ENCODE measurements around the gene SPATA6. TPM values are rescaled to one million over a fixed set of nuclear protein-coding genes. Genes with fewer than 3 reads are reported as not detected.

Gene SPATA6
- total and polyA plus RNA-seq, 2 donors (not counting 1 experiment from before 2014, with no cell fraction given): 1.9 to 6.7 TPM

GRCh38 chr1:48499211-48499735 lies 27.3 kb upstream of the SPATA6 start:
- Histone ChIP-seq H3K4me1 (ENCODE audit: control insufficient read depth in 2 of 2, insufficient read depth in 2 of 2, low read length in 2 of 2) (peaks cover 0 to 5% of the 10 kb centered on the region in 2 donors), H3K27ac (ENCODE audit: low read length in 2 of 2) (no peak overlapping the region), H3K4me3 (ENCODE audit: control extremely low read depth in 1 of 5, extremely low read depth in 1 of 5, insufficient read depth in 1 of 5, low read depth in 2 of 5, low read length in 4 of 5) (no peak overlapping the region), H3K4me2 (replicated peaks; ENCODE audit: low read depth, low read length, poor library complexity, severe bottlenecking) (no peak overlapping the region), H3K27me3 (replicated peaks in 1 of 4; ENCODE audit: control extremely low read depth in 1 of 4, control insufficient read depth in 3 of 4, insufficient read depth in 4 of 4, low read length in 3 of 4) (no peaks in the 10 kb centered on the region), H3K36me3 (replicated peaks in 1 of 2; ENCODE audit: control extremely low read depth in 1 of 2, control insufficient read depth in 1 of 2, extremely low read depth in 1 of 2, insufficient read depth in 2 of 2, low read length in 1 of 2) (no peaks in the 10 kb centered on the region), H3K9me3 (ENCODE audit: control extremely low read depth in 1 of 3, control insufficient read depth in 2 of 3, insufficient read depth in 1 of 3, low read length in 2 of 3) (no peaks in the 10 kb centered on the region), H4K20me1 (ENCODE audit: control insufficient read depth, insufficient read depth, low read length, poor library complexity, severe bottlenecking) (no peaks in the 10 kb centered on the region), H2AFZ (ENCODE audit: insufficient read depth, low read depth, low read length, poor library complexity, severe bottlenecking) (no peak overlapping the region), H3K9ac (ENCODE audit: low read length) (no peak overlapping the region), H3K79me2 (ENCODE audit: control insufficient read depth, insufficient read depth, low read length) (no peaks in the 10 kb centered on the region)
- Mint-ChIP-seq H3K4me3 (no peak overlapping the region), H3K9me3 (ENCODE audit: insufficient read depth) (no peaks in the 10 kb centered on the region), H3K27me3 (peaks cover 9% of the 10 kb centered on the region), H3K4me1 (peaks cover 4% of the 10 kb centered on the region), H3K27ac (no peak overlapping the region)
- no peak for ATAC-seq (ENCODE audit: low read depth)
- TF ChIP-seq CTCF (IDR thresholded peaks at IDR 0.05) (no peak), EZH2 (IDR thresholded peaks at IDR 0.05; ENCODE audit: borderline replicate concordance, insufficient read depth, low read depth, low read length, poor library complexity, severe bottlenecking) (no peak)
- no CpG with 5 or more reads among the region's 8 CpGs for WGBS (ENCODE audit: insufficient coverage)
- POLR2A ChIA-PET: no interaction called here
- CTCF ChIA-PET: interaction anchor here (1.0 to 4.8 kb wide), 7 partner anchors 8 to 393 kb away, joined by 3 to 41 read pairs (median 4); no protein-coding TSS in a partner anchor
- DNase-seq: no peak
- intact Hi-C loops (cut with micrococcal nuclease): no loop called here

- H3K9ac ChIP-seq (ENCODE audit: low read length): no peak overlapping the region
- peak; percentile 93 for TF ChIP-seq CTCF (IDR thresholded peaks at IDR 0.05)
- no peak for TF ChIP-seq EZH2 (IDR thresholded peaks at IDR 0.05; ENCODE audit: borderline replicate concordance, insufficient read depth, low read depth, low read length, poor library complexity, severe bottlenecking)
- Mint-ChIP-seq H3K4me1 (peaks cover 4% of the 10 kb centered on the region), H3K4me3 (no peak overlapping the region), H3K27ac (no peak overlapping the region), H3K27me3 (peaks cover 12% of the 10 kb centered on the region), H3K9me3 (ENCODE audit: insufficient read depth) (no peaks in the 10 kb centered on the region)
- peak overlapping the region; percentile 8 for H2AFZ ChIP-seq (ENCODE audit: insufficient read depth, low read depth, low read length, poor library complexity, severe bottlenecking)
- DNase-seq (peak; percentile 68), ATAC-seq (ENCODE audit: low read depth) (peak; percentile 62)
- no peaks in the 10 kb centered on the region for H4K20me1 ChIP-seq (ENCODE audit: control insufficient read depth, insufficient read depth, low read length, poor library complexity, severe bottlenecking)
- peaks cover 0 to 5% of the 10 kb centered on the region in 2 donors for H3K4me1 ChIP-seq (ENCODE audit: control insufficient read depth in 2 of 2, insufficient read depth in 2 of 2, low read length in 2 of 2)
- no peak overlapping the region for H3K4me3 ChIP-seq (ENCODE audit: control extremely low read depth in 1 of 5, extremely low read depth in 1 of 5, insufficient read depth in 1 of 5, low read depth in 2 of 5, low read length in 4 of 5)
- no peaks in the 10 kb centered on the region for H3K27me3 ChIP-seq (replicated peaks in 1 of 4; ENCODE audit: control extremely low read depth in 1 of 4, control insufficient read depth in 3 of 4, insufficient read depth in 4 of 4, low read length in 3 of 4)
- peak overlapping the region; percentile 25 for H3K4me2 ChIP-seq (replicated peaks; ENCODE audit: low read depth, low read length, poor library complexity, severe bottlenecking)
- 21% methylated on average over 12 of the region's 15 CpGs for WGBS (ENCODE audit: insufficient coverage)
- POLR2A ChIA-PET: no interaction called here
- H3K9me3 ChIP-seq (ENCODE audit: control extremely low read depth in 1 of 3, control insufficient read depth in 2 of 3, insufficient read depth in 1 of 3, low read length in 2 of 3): no peaks in the 10 kb centered on the region
- no peak overlapping the region for H3K27ac ChIP-seq (ENCODE audit: low read length in 2 of 2)
- no peaks in the 10 kb centered on the region for H3K79me2 ChIP-seq (ENCODE audit: control insufficient read depth, insufficient read depth, low read length)
- H3K36me3 ChIP-seq (replicated peaks in 1 of 2; ENCODE audit: control extremely low read depth in 1 of 2, control insufficient read depth in 1 of 2, extremely low read depth in 1 of 2, insufficient read depth in 2 of 2, low read length in 1 of 2): no peaks in the 10 kb centered on the region
- CTCF ChIA-PET: interaction anchor here (0.6 to 4.8 kb wide), 18 partner anchors 9 to 405 kb away, joined by 3 to 41 read pairs (median 4); no protein-coding TSS in a partner anchor
- intact Hi-C loops (cut with micrococcal nuclease): loop anchor here (1.0 kb wide), 1 partner anchor 319 kb away; no protein-coding TSS in a partner anchor
These were observed 26.2 kb upstream of the SPATA6 start for GRCh38 chr1:48498096-48498791.
